Ascending aorta (tissue), 2 donors: Measurements from ENCODE around the gene FBLIM1. TPM values are rescaled to one million over a fixed set of nuclear protein-coding genes. Genes with fewer than 3 reads are reported as not detected.

Source experiments
- DNase-seq, 2 donors: peaks; one replicate each; pipeline ENCODE4 v3.0.0-alpha.2; 2019; ENCODE audit warnings: low spot score in 2 of 2
- H3K27ac ChIP-seq, 2 donors: fragments of 200-600 bp; sonication (generic); one replicate each; pipeline ENCODE4 v1.5.1; 2016 to 2017; ENCODE audit warnings: mild to moderate bottlenecking in 1 of 2
- H3K27me3 ChIP-seq: fragments of 200-600 bp; sonication (generic); one replicate; pipeline ENCODE4 v1.5.1; 2017
- H3K36me3 ChIP-seq, 2 donors: fragments of 200-600 bp; sonication (generic); one replicate each; pipeline ENCODE4 v1.5.1; 2016
- H3K4me1 ChIP-seq, 2 donors: fragments of 200-600 bp; sonication (generic); one replicate each; pipeline ENCODE4 v1.5.1; 2016 to 2017; ENCODE audit warnings: mild to moderate bottlenecking in 1 of 2
- H3K4me3 ChIP-seq, 2 donors: fragments of 200-600 bp; sonication (generic); one replicate each; pipeline ENCODE4 v1.5.1; 2016 to 2017; ENCODE audit warnings: mild to moderate bottlenecking in 1 of 2
- H3K9me3 ChIP-seq, 2 donors: fragments of 200-600 bp; sonication (generic); one replicate each; pipeline ENCODE4 v1.5.1; 2016
- intact Hi-C: fragments of 100-400 bp; cut with DNase I; formaldehyde crosslinking; loops from one replicate; pipeline ENCODE4 v1.15.1; 2023
- total RNA-seq: library from RNA; depleted of rRNA; stranded (reverse); fragments of >200 nt; gene quantifications from one replicate; pipeline ENCODE4 v1.1.0, GENCODE V29; 2016
- TF ChIP-seq, protein P1 (sequence below), 3 experiments: fragments of 200-600 bp in 2 of 3; fragments of 450-650 bp in 1 of 3; sonication (generic) in 2 of 3; IDR thresholded peaks; one replicate each; pipeline ENCODE4 v1.5.1; 2016 to 2019; ENCODE audit warnings: antibody characterized with exemption in 3 of 3, mild to moderate bottlenecking in 1 of 3, moderate library complexity in 1 of 3

The FBLIM1 gene
- total RNA-seq, 1 donor from 2014 or later: 641 TPM

DNA sequence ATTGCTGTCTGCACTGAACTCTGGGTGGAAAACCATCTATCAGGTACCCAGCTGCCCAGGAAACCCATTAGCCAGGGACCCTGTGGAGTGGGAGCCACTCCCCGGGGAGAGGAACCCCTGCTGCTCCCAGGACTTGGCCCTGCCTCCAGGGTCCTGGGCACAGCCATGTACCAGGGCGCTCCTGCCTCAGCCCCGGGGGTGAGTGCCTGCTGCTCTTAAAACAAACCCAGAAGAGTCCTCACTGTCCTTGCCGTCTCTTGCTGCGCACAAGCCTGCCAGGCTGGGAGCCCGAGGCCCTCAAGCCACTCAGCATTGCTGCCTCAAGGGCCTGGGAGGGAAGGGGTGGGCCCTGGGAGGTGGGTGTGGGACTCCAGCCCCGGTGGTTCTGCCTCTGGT lies 25.9 kb upstream of the FBLIM1 start:
- intact Hi-C loops: no loop called here
- H3K36me3 ChIP-seq: peaks cover 66 to 74% of the 10 kb centered on the region in 2 donors
- H3K27ac ChIP-seq: peak overlapping the region in 1 of 2 donors; percentile 17
- H3K4me3 ChIP-seq: no peak overlapping the region
- no peak for DNase-seq
- peaks cover 16 to 23% of the 10 kb centered on the region in 2 donors for H3K4me1 ChIP-seq
- TF ChIP-seq, protein P1, sequence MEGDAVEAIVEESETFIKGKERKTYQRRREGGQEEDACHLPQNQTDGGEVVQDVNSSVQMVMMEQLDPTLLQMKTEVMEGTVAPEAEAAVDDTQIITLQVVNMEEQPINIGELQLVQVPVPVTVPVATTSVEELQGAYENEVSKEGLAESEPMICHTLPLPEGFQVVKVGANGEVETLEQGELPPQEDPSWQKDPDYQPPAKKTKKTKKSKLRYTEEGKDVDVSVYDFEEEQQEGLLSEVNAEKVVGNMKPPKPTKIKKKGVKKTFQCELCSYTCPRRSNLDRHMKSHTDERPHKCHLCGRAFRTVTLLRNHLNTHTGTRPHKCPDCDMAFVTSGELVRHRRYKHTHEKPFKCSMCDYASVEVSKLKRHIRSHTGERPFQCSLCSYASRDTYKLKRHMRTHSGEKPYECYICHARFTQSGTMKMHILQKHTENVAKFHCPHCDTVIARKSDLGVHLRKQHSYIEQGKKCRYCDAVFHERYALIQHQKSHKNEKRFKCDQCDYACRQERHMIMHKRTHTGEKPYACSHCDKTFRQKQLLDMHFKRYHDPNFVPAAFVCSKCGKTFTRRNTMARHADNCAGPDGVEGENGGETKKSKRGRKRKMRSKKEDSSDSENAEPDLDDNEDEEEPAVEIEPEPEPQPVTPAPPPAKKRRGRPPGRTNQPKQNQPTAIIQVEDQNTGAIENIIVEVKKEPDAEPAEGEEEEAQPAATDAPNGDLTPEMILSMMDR (IDR thresholded peaks at IDR 0.05): no peak
- H3K9me3 ChIP-seq: no peaks in the 10 kb centered on the region
- H3K27me3 ChIP-seq: no peaks in the 10 kb centered on the region

DNA sequence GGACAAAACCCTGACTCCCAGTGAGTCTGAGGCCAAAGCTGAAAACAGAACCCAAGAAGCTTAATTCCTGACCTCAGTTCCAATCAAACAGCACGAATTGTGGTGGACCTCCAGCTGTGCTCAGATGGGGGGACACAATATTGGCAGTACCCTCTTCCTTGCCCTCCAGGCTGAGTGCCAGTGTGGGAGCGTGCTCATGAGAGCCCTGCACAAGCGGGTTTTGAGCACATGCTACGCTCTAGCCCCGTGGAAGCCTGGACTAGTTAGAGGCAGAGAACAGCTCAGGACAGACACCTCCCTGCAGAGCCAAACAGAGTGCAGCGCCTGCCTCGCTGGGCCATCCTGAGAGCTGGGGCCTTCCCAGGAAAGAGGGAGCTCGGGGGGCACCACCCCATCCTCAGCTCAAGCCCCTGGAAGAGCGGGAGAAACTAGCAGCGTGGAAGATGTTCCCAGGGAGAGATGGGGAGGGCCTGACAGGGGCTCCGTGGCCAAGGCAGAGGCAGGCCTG lies 25.3 kb upstream of the FBLIM1 start:
- no peak overlapping the region for H3K27ac ChIP-seq
- TF ChIP-seq, protein P1 (IDR thresholded peaks at IDR 0.05): no peak
- DNase-seq: no peak
- peaks cover 61 to 71% of the 10 kb centered on the region in 2 donors for H3K36me3 ChIP-seq
- H3K27me3 ChIP-seq: no peaks in the 10 kb centered on the region
- H3K9me3 ChIP-seq: no peaks in the 10 kb centered on the region
- intact Hi-C loops: no loop called here
- H3K4me1 ChIP-seq: peaks cover 16 to 25% of the 10 kb centered on the region in 2 donors
- H3K4me3 ChIP-seq: no peak overlapping the region

DNA sequence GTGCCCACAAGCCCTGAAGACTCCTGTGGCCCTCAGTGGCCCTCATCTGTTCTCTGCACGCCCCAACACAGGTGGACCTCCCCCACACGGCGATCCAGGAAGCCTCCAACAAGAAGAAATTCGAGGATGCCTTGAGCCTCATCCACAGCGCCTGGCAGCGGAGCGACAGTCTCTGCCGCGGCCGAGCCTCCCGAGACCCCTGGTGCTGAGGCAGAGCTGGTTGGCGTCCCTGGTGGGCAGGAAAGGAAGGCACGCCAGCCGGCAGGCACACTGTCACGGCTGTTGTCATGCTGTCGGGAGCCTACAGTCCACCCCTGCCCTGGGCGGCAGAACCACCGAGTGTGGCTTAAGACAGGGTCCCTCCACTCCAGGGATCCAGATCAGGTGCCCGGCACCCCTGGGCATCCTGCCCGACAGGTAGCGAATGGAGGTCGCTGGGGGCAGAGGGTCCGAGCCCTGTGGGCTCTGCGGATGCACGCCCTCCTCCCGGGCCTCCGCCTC lies 24.8 kb upstream of the FBLIM1 start:
- intact Hi-C loops: no loop called here
- TF ChIP-seq, protein P1 (IDR thresholded peaks at IDR 0.05): no peak
- no peak for DNase-seq
- Histone ChIP-seq H3K4me1 (peaks cover 16 to 25% of the 10 kb centered on the region in 2 donors), H3K36me3 (peaks cover 55 to 66% of the 10 kb centered on the region in 2 donors), H3K27ac (no peak overlapping the region), H3K4me3 (no peak overlapping the region), H3K9me3 (no peaks in the 10 kb centered on the region), H3K27me3 (no peaks in the 10 kb centered on the region)

DNA sequence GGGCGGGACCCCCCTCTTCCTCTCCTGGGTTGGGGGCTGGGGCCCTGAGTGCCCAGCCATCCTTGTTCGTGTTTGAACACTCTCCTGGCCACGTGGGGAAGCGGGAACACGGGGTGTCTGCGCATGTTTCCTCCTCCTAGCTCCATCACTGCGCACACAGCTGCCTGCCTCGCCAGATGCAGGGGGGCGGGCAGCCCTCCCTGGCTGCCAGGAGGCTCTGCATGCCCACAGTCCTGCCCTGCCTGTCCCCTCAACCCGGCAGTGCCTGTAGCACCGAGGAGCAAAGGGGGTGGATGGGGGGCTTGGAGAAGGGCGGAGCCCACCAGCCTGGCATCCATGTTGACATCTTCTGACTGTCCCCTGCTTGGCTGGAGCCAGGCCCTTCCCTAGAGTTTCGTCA lies 24.3 kb upstream of the FBLIM1 start:
- H3K27ac ChIP-seq: peak overlapping the region in 1 of 2 donors; percentile 62

DNA sequence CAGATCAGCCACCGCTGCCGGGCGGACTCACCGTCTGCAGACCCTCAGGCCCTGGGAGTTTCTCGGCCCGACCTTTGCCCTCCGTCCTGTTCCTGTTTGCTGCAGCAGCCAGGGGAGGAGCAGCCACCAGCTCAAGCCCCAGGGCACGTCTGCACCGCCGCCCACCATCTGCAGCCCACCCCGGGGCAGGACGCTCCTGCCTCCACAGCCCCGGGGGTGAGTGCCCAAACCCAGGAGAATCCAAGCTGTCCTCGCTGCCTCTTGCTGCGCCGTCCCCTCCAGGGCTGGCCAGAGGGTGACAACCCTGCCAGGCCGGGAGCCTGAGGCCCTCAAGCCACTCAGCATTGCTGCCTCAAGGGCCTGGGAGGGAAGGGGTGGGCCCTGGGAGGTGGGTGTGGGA lies 23.7 kb upstream of the FBLIM1 start:
- TF ChIP-seq, protein P1 (IDR thresholded peaks at IDR 0.05): no peak
- Histone ChIP-seq H3K36me3 (peaks cover 44 to 62% of the 10 kb centered on the region in 2 donors), H3K9me3 (no peaks in the 10 kb centered on the region), H3K27ac (peak overlapping the region; percentile 62 to 81), H3K4me1 (peaks cover 16 to 25% of the 10 kb centered on the region in 2 donors), H3K27me3 (no peaks in the 10 kb centered on the region), H3K4me3 (no peak overlapping the region)
- intact Hi-C loops: loop anchor here (5.0 kb wide), 1 partner anchor 53 kb away; the partner anchor contains the start of gene PLEKHM2
- no peak for DNase-seq

More for the DNA sequence above, 24.3 kb upstream of the FBLIM1 start:
- H3K36me3 ChIP-seq: peaks cover 50 to 65% of the 10 kb centered on the region in 2 donors
- no peak overlapping the region for H3K4me3 ChIP-seq
- intact Hi-C loops: no loop called here
- no peak for DNase-seq
- H3K27me3 ChIP-seq: no peaks in the 10 kb centered on the region
- TF ChIP-seq, protein P1 (IDR thresholded peaks at IDR 0.05): no peak
- H3K4me1 ChIP-seq: peaks cover 16 to 25% of the 10 kb centered on the region in 2 donors
- no peaks in the 10 kb centered on the region for H3K9me3 ChIP-seq
